ENCODE results near the gene LMLN.
"Not testable (repeated sequence)": the region's sequence is repeated elsewhere in the genome, so short reads cannot be mapped to it uniquely, and the experiment has no call there.

The LMLN gene

GRCh38 chr3:198046120-198046857, 86.3 kb downstream of the LMLN start:
- DNase-seq (ENCODE audit: low spot score) = no peak
- no peak for TF ChIP-seq CTCF (IDR thresholded peaks at IDR 0.05)
- H3K4me3 ChIP-seq = no peak overlapping the region

GRCh38 chr3:198048445-198048844, 88.4 kb downstream of the LMLN start:
- TF ChIP-seq CTCF (IDR thresholded peaks at IDR 0.05) = no peak
- no peak overlapping the region for H3K4me3 ChIP-seq
- no peak for DNase-seq (ENCODE audit: low spot score)
- no peak overlapping the region for H3K27ac ChIP-seq

More at GRCh38 chr3:198046120-198046857, 86.3 kb downstream of the LMLN start:
- H3K27ac ChIP-seq = no peak overlapping the region

- no peak overlapping the region for H3K4me3 ChIP-seq
- H3K27ac ChIP-seq = no peak overlapping the region
- TF ChIP-seq CTCF (IDR thresholded peaks at IDR 0.05) = no peak
- DNase-seq (ENCODE audit: low spot score) = no peak
Observed at GRCh38 chr3:198051836-198052235, 91.8 kb downstream of the LMLN start.

GRCh38 chr3:198053462-198053861, 93.4 kb downstream of the LMLN start:
- DNase-seq (ENCODE audit: low spot score); H3K27ac ChIP-seq; H3K4me3 ChIP-seq: not testable (repeated sequence)

- no peak overlapping the region for H3K27ac ChIP-seq
- no peak for DNase-seq (ENCODE audit: low spot score)
- no peak overlapping the region for H3K4me3 ChIP-seq
- TF ChIP-seq CTCF (IDR thresholded peaks at IDR 0.05) = no peak
Observed at GRCh38 chr3:198061119-198062067, 101.4 kb downstream of the LMLN start.

GRCh38 chr3:198062068-198062465, 102.0 kb downstream of the LMLN start:
- no peak for TF ChIP-seq CTCF (IDR thresholded peaks at IDR 0.05)
- no peak overlapping the region for H3K27ac ChIP-seq
- no peak overlapping the region for H3K4me3 ChIP-seq
- DNase-seq (ENCODE audit: low spot score) = no peak

GRCh38 chr3:198064420-198064819, 104.4 kb downstream of the LMLN start:
- DNase-seq (ENCODE audit: low spot score) = no peak
- TF ChIP-seq CTCF (IDR thresholded peaks at IDR 0.05) = no peak
- no peak overlapping the region for H3K27ac ChIP-seq

More at GRCh38 chr3:198064420-198064819, 104.4 kb downstream of the LMLN start:
- no peak overlapping the region for H3K4me3 ChIP-seq
